HUDEP-2 (cell line): ENCODE measurements around the gene HOMER1.
"Not testable (repeated sequence)": the region's sequence is repeated elsewhere in the genome, so short reads cannot be mapped to it uniquely, and the experiment has no call there.

Source experiments
- DNase-seq, 76 experiments: peaks; one replicate each; lab custom pipeline; 2025; ENCODE audit not compliant: unreplicated experiment in 76 of 76; lab: John Stamatoyannopoulos, UW

The HOMER1 gene

GRCh38 chr5:79517601-79518000 lies 3.7 kb upstream of the HOMER1 start:
- no peak for DNase-seq

GRCh38 chr5:79516986-79517385 lies 3.1 kb upstream of the HOMER1 start:
- DNase-seq: no peak

GRCh38 chr5:79516331-79516730 lies 2.4 kb upstream of the HOMER1 start:
- DNase-seq: not testable (repeated sequence)

- peak in 75 of 76 experiments; percentile 22 to 91 (median 75) for DNase-seq
Observed at GRCh38 chr5:79514391-79515105, 614 bp upstream of the HOMER1 start.

GRCh38 chr5:79513308-79513703 lies 628 bp downstream of the HOMER1 start:
- peak in 1 of 76 experiments; percentile 13 for DNase-seq

- peak in 2 of 76 experiments; percentile 3 to 9 for DNase-seq
Observed at GRCh38 chr5:79512471-79513307, 1.2 kb downstream of the HOMER1 start.

- DNase-seq: no peak
Observed at GRCh38 chr5:79512049-79512448, 1.9 kb downstream of the HOMER1 start.

GRCh38 chr5:79510638-79511037 lies 3.3 kb downstream of the HOMER1 start:
- no peak for DNase-seq

GRCh38 chr5:79509244-79509885 lies 4.6 kb downstream of the HOMER1 start:
- DNase-seq: no peak

GRCh38 chr5:79508794-79509193 lies 5.1 kb downstream of the HOMER1 start:
- no peak for DNase-seq

- no peak for DNase-seq
Observed at GRCh38 chr5:79508354-79508753, 5.6 kb downstream of the HOMER1 start.

GRCh38 chr5:79507251-79508205 lies 6.4 kb downstream of the HOMER1 start:
- no peak for DNase-seq

GRCh38 chr5:79505138-79505537 lies 8.8 kb downstream of the HOMER1 start:
- no peak for DNase-seq

GRCh38 chr5:79503794-79504495 lies 10.0 kb downstream of the HOMER1 start:
- DNase-seq: no peak

GRCh38 chr5:79499640-79500273 lies 14.2 kb downstream of the HOMER1 start:
- no peak for DNase-seq

- DNase-seq: no peak
Observed at GRCh38 chr5:79495311-79495710, 18.6 kb downstream of the HOMER1 start.

- DNase-seq: no peak
Observed at GRCh38 chr5:79493596-79494345, 20.2 kb downstream of the HOMER1 start.

- DNase-seq: no peak
Observed at GRCh38 chr5:79491690-79492317, 22.1 kb downstream of the HOMER1 start.
